Endothelial cell (in vitro differentiated cells): ENCODE results near the gene TSPEAR. TPM values are rescaled to one million over a fixed set of nuclear protein-coding genes. Genes with fewer than 3 reads are reported as not detected.

ENCODE experiments used
- DNase-seq: peaks from one replicate; pipeline ENCODE4 v3.0.0; 2021; ENCODE audit warnings: low spot score
- H3K27ac Mint-ChIP-seq: one replicate; pipeline ENCODE4 v1.8.0; 2021; ENCODE audit warnings: mixed read lengths, inconsistent platforms; ENCODE audit not compliant: unreplicated experiment
- H3K27me3 Mint-ChIP-seq: one replicate; pipeline ENCODE4 v1.8.0; 2021; ENCODE audit warnings: mild to moderate bottlenecking, moderate library complexity, mixed read lengths, inconsistent platforms; ENCODE audit not compliant: unreplicated experiment
- H3K36me3 Mint-ChIP-seq: one replicate; pipeline ENCODE4 v1.8.0; 2021; ENCODE audit warnings: mild to moderate bottlenecking, low read depth, mixed read lengths, inconsistent platforms; ENCODE audit not compliant: unreplicated experiment
- H3K4me1 Mint-ChIP-seq: one replicate; pipeline ENCODE4 v1.8.0; 2021; ENCODE audit warnings: mild to moderate bottlenecking, mixed read lengths, inconsistent platforms; ENCODE audit not compliant: unreplicated experiment
- H3K4me3 Mint-ChIP-seq: one replicate; pipeline ENCODE4 v1.8.0; 2021; ENCODE audit warnings: mild to moderate bottlenecking, mixed read lengths, inconsistent platforms; ENCODE audit not compliant: unreplicated experiment
- H3K9me3 Mint-ChIP-seq: one replicate; pipeline ENCODE4 v1.8.0; 2021; ENCODE audit warnings: mixed read lengths, inconsistent platforms; ENCODE audit not compliant: unreplicated experiment
- total RNA-seq: library from RNA; stranded (reverse); fragmentation: NEBNext Ultra II Directional; extraction: Animal tissue kit (Norgen Biotek cat#: 25700); gene quantifications from one replicate; pipeline ENCODE4 v1.2.1, GENCODE V29; 2021; ENCODE audit not compliant: unreplicated experiment
- TF ChIP-seq, protein P1 (sequence below): fragments of 200-600 bp; sonication (generic); IDR thresholded peaks from one replicate; pipeline ENCODE4 v1.5.0; 2021; ENCODE audit warnings: antibody characterized with exemption; ENCODE audit not compliant: unreplicated experiment

The TSPEAR gene
- total RNA-seq, 1 donor from 2014 or later: not detected

DNA sequence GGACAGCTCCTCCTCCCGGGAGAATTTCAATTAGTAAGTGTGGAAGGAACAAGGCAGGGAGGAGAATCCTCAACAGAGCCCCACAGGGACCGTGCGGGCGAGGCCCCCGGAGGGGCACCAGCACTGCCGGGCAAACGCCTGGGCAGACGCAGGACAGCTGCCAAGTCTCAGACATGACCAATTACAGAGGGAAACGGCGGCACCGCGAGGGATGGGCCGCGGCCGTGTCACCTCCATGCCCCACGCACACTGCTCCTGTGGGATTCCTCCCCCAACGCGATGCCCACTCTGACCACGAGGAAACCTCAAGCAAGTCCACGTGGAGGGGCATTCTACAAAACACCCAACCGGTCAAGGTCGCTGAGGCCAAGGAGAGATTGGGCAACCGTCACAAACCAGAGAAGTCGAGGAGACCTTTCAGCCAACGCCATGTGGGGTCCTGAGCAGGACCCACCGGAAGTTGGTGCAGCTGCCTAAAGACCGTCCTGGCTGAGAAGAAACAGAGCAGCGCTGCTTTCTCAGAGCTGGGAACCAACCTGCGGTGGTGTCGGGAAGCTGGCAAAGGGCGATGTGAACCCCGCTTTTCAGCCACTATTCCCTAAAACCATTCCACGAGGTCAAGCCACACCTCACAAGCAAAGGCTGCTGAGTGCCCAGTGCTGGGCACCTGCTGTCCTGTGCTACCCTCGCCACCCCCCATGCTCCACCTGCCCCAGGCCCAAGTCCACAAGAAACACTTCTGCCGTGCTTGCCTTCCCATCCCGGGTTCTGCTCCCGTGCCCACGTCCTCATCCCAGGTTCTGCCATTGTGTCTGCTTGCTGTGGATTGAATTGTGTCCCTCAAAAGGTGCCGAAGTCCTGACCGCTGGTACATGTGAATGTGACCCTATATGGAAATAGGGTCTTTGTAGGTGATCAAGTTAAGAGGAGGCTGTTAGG, 139.3 kb downstream of the TSPEAR start:
- Mint-ChIP-seq H3K4me3 (no peak overlapping the region), H3K27ac (no peak overlapping the region), H3K36me3 (peaks cover 10% of the 10 kb centered on the region), H3K27me3 (peaks cover 12% of the 10 kb centered on the region), H3K4me1 (peaks cover 4% of the 10 kb centered on the region), H3K9me3 (no peaks in the 10 kb centered on the region)
- TF ChIP-seq, protein P1, sequence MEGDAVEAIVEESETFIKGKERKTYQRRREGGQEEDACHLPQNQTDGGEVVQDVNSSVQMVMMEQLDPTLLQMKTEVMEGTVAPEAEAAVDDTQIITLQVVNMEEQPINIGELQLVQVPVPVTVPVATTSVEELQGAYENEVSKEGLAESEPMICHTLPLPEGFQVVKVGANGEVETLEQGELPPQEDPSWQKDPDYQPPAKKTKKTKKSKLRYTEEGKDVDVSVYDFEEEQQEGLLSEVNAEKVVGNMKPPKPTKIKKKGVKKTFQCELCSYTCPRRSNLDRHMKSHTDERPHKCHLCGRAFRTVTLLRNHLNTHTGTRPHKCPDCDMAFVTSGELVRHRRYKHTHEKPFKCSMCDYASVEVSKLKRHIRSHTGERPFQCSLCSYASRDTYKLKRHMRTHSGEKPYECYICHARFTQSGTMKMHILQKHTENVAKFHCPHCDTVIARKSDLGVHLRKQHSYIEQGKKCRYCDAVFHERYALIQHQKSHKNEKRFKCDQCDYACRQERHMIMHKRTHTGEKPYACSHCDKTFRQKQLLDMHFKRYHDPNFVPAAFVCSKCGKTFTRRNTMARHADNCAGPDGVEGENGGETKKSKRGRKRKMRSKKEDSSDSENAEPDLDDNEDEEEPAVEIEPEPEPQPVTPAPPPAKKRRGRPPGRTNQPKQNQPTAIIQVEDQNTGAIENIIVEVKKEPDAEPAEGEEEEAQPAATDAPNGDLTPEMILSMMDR: no peak
- DNase-seq: no peak

DNA sequence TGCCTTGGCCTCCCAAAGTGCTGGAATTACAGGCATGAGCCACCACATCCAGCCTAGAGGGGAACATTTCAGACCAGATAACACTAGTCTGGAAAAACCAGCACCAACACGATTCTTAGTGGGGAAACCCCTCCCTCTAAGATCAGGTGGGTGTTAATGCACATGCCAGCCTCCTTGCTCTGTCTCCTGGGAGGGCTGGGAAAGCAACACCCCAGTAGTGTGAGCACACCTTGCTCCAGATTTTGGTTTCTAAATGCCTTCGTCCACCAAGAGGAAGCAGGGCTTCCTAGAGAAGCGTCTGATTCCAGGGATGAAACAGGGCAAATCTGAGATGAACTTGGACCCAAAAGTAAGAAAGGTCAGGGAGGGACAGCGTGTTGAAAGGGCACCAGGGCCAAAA, 140.1 kb downstream of the TSPEAR start:
- DNase-seq: no peak
- H3K4me1 Mint-ChIP-seq: peaks cover 4% of the 10 kb centered on the region
- TF ChIP-seq, protein P1: no peak
- H3K27me3 Mint-ChIP-seq: peaks cover 12% of the 10 kb centered on the region
- H3K9me3 Mint-ChIP-seq: no peaks in the 10 kb centered on the region
- H3K4me3 Mint-ChIP-seq: no peak overlapping the region
- peaks cover 10% of the 10 kb centered on the region for H3K36me3 Mint-ChIP-seq
- no peak overlapping the region for H3K27ac Mint-ChIP-seq

DNA sequence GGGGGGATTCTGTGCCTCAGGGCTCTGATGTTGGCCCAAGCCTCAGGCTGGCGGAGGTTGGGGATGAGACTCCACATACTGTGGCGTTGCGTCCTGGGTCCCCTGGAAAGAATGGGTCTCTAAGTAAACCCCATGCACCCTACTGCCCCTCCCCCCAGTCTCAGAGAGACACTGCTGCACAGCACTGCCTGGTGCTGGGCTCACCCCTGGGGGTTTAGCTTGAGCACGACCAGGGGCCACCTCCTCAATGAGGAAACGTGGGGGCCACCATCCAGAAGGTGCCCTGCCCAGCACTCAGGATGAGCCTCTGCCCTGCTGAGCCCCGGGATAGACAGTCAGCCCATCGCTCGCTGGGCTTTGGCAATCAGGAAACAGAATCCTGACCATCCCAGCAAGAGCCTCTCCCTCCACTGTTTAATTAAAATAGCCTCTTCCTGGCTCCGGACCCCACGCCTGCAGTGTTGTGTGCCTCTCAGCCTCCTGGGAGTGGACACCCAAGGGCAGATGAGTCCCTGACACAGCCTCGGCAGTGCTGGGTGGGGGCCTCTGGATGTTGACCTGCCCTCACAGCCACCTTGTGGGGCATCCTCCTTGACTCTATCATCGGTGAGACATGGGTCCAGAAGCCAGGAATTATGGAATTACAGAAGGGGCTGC, 141.4 kb downstream of the TSPEAR start:
- peaks cover 8% of the 10 kb centered on the region for H3K27me3 Mint-ChIP-seq
- TF ChIP-seq, protein P1: no peak
- no peak overlapping the region for H3K27ac Mint-ChIP-seq
- peaks cover 7% of the 10 kb centered on the region for H3K36me3 Mint-ChIP-seq
- no peak overlapping the region for H3K4me3 Mint-ChIP-seq
- peaks cover 2% of the 10 kb centered on the region for H3K4me1 Mint-ChIP-seq
- DNase-seq: no peak
- no peaks in the 10 kb centered on the region for H3K9me3 Mint-ChIP-seq

DNA sequence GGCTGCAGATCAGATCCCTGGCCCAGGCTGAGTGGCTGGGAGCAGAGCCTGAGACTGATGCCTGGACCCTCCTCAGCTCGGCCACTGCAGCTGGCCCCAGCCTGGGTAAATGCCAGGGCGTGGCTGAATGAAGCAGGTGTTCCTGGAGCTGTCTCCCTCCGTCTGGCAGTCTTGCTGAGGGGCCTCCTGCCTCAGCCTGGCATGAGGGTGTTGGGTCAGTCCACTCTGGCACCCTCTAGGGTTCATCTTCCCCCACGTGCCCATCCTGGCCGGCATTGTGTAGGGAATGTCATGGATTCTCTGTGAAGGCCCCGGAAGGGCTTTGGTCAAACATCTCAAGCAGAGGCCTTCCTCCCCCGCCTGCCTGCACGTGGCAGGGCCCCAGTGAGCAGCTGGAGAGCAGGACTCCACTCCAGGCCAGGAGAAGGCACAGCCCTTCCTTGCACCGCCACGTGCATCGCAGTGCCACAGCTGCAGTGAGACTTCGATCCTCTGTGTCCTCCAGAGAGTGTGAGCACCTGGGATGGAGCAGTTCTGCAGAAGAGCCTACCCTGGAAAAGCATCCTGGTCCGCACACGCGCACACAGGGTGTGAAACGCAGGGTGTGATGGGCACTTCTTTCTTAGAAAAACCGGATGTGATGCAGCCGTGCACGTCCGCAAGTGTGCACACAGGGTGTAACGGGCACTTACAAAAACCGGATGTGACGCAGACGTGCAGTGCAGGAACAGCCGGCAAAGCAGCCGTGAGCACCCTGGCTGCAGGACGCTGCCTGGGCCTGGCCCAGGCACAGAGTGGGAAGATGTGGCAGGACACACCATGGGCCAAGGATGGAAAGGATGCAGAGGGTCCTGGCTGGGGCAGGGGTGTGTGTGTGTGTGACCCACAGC, 142.5 kb downstream of the TSPEAR start:
- TF ChIP-seq, protein P1: no peak
- H3K36me3 Mint-ChIP-seq: peaks cover 7% of the 10 kb centered on the region
- no peak for DNase-seq
- peaks cover 5% of the 10 kb centered on the region for H3K27me3 Mint-ChIP-seq
- no peak overlapping the region for H3K27ac Mint-ChIP-seq
- no peaks in the 10 kb centered on the region for H3K9me3 Mint-ChIP-seq
- no peak overlapping the region for H3K4me3 Mint-ChIP-seq
- H3K4me1 Mint-ChIP-seq: no peaks in the 10 kb centered on the region
